Left cardiac atrium (tissue), 4 donors: Measurements from ENCODE around the gene LFNG. TPM values are rescaled to one million over a fixed set of nuclear protein-coding genes. Genes with fewer than 3 reads are reported as not detected.

Source experiments
- ATAC-seq, 2 donors: fragments of 200-7000 bp; cut with Tn5 transposase; one replicate each; pipeline ENCODE4 v1.9.1; 2020; ENCODE audit warnings: mild to moderate bottlenecking in 2 of 2, moderate library complexity in 2 of 2
- DNase-seq: peaks from one replicate; pipeline ENCODE4 v3.0.0-alpha.2; 2020
- intact Hi-C, 2 donors: fragments of 100-400 bp; cut with DNase I; formaldehyde crosslinking; loops; one replicate each; pipeline versions ENCODE4 v1.14.1 to v1.15.1; 2022 to 2023
- long read RNA-seq: library from polyadenylated mRNA; unstranded; transcript quantifications from one replicate; pipeline ENCODE4 v2.0.0, GENCODE V29; 2021
- total RNA-seq, 2 donors: library from RNA; stranded (reverse); fragmentation: NEBNext Ultra II Directional; extraction: Animal tissue kit (Norgen Biotek cat#: 25700); gene quantifications; one replicate each; pipeline ENCODE4 v1.2.1, GENCODE V29; 2021
- donor health status: DM: no; HTN: yes; CAD: no.
- donor health status: DM: no; HTN: yes; CAD: no; lungs with severe emphysema.
- donor health status: DM: yes; HTN: yes; CAD: no.
- donor health status: Dilated cardiomyopathy.

Gene LFNG, protein sequence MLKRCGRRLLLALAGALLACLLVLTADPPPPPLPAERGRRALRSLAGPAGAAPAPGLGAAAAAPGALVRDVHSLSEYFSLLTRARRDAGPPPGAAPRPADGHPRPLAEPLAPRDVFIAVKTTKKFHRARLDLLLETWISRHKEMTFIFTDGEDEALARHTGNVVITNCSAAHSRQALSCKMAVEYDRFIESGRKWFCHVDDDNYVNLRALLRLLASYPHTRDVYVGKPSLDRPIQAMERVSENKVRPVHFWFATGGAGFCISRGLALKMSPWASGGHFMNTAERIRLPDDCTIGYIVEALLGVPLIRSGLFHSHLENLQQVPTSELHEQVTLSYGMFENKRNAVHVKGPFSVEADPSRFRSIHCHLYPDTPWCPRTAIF
- total RNA-seq: 1 to 10 TPM; 8.7 to 9.2 TPM
- long read RNA-seq: 0 reads

- ATAC-seq (peak; percentile 83 to 88), DNase-seq (peak; percentile 90)
- intact Hi-C loops: no loop called here
These were observed at the start of gene LFNG for GRCh38 chr7:2519119-2519930. Gene LFNG (plus strand): TSS chr7:2519774. CDS start chr7:2519862, 88 bp downstream.

DNA sequence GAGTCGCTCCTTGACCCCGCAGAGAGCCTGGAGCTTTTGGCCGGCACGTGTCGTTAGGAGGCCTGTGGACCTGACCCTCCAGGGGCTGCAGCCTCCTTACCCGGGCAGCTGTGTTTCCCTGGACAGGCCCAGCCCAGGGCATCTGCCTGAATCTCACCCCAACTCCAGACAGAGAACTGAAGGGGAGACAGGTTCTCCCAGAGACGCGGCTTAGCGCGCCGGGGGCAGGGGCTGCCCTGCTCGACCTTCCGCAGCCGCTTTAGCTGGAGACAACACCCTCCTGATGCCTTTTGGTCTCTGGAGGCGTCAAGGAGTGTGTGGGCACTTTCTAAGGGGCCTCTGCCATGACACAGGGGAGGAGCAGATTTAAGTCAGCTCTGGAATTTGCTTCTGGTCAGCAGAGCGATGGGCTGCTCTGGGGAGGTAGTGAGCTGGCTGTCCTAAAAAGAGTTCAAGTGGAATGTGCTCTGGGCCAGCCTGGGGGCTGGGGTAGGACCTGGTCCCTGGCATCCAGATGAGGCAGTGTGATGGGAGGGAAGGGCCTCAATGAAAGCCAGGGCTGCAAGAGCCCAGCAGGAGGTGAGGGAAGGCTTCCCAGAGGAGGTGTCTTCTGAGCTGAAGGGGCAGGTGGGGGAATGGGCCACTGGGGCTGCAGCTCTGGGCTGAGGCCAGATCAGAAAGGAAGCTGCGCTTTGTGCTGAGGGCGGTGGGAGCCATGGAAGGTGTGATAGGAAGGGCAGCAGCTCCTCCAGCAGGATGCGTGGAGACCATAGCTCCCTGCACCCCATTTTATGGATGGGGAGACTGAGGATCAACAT lies 49.2 kb upstream of the LFNG start:
- intact Hi-C loops: loop anchor here in 1 of 2 donors (10.0 kb wide), 1 partner anchor 214 kb away; the partner anchor contains the start of gene AMZ1
- DNase-seq: no peak
- ATAC-seq: no peak

DNA sequence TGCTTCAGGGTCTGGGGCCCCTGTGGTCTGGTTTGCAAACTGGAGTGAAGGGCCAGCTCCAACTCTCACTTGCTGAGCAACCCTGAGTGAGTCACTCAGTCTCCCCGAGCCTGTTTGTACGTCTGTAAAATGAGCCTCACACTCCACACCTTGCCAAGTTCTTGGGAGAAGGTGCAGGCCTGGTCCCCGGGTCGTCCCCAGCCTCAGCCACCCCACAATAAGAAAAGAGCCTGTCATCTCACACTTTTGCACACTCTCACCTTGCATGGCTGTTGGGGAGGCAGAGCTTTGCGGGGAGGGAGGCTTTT lies 48.6 kb upstream of the LFNG start:
- intact Hi-C loops: loop anchor here in 1 of 2 donors (10.0 kb wide), 1 partner anchor 214 kb away; the partner anchor contains the start of gene AMZ1
- DNase-seq (no peak), ATAC-seq (peak in 1 of 2 donors; percentile 55)

- DNase-seq (no peak), ATAC-seq (peak; percentile 62 to 69)
- intact Hi-C loops: loop anchor here in 1 of 2 donors (10.0 kb wide), 1 partner anchor 213 kb away; the partner anchor contains the start of gene AMZ1
These were observed 48.2 kb upstream of the LFNG start for GRCh38 chr7:2471396-2471795.

- intact Hi-C loops: loop anchor here in 1 of 2 donors (10.0 kb wide), 1 partner anchor 212 kb away; the partner anchor contains the start of gene AMZ1
These were observed 46.8 kb upstream of the LFNG start for GRCh38 chr7:2472739-2473138.

DNA sequence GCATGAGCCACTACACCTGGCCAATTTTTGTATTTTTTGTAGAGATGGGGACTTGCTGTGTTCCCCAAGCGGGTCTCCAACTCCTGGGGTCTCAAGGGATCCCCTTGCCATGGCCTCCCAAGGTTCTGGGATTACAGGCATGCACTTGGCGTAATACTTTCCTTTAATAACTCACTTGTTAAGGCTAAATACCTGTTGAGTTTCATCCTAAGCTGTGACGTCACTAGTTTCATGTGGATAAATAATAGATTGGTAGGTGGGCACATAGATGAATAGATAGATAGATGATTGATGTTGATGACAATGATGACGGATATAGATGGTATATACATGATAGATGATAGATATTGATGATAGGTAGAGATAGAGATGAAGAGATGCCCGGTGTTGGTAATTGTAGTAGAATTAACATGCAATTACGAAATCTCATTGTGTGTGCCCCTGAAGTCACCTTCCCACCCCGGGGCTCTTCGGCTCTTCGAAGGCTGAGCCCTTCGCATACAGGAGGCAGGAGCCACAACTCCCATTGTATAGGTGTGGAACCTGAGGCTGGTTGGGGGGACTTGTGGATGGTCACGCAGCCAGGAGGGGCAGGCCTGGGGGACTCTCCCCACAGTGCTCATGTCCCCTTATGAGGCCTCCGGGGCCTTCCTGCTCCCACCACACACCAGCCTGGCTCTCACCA lies 45.9 kb upstream of the LFNG start:
- intact Hi-C loops: loop anchor here in 1 of 2 donors (10.0 kb wide), 1 partner anchor 211 kb away; the partner anchor contains the start of gene AMZ1
- ATAC-seq (no peak), DNase-seq (no peak)

More at GRCh38 chr7:2472739-2473138, 46.8 kb upstream of the LFNG start:
- no peak for DNase-seq
- no peak for ATAC-seq

- no peak for DNase-seq
- no peak for ATAC-seq
These were observed 45.4 kb upstream of the LFNG start for GRCh38 chr7:2474224-2474623.

GRCh38 chr7:2474813-2475677 lies 44.5 kb upstream of the LFNG start:
- ATAC-seq (no peak), DNase-seq (no peak)
- intact Hi-C loops: loop anchor here in 1 of 2 donors (10.0 kb wide), 1 partner anchor 210 kb away; the partner anchor contains the start of gene AMZ1

More at GRCh38 chr7:2474224-2474623, 45.4 kb upstream of the LFNG start:
- intact Hi-C loops: loop anchor here in 1 of 2 donors (10.0 kb wide), 1 partner anchor 211 kb away; the partner anchor contains the start of gene AMZ1

GRCh38 chr7:2475678-2476015 lies 43.9 kb upstream of the LFNG start:
- no peak for DNase-seq
- intact Hi-C loops: loop anchor here in 1 of 2 donors (10.0 kb wide), 1 partner anchor 209 kb away; the partner anchor contains the start of gene AMZ1
- no peak for ATAC-seq

DNA sequence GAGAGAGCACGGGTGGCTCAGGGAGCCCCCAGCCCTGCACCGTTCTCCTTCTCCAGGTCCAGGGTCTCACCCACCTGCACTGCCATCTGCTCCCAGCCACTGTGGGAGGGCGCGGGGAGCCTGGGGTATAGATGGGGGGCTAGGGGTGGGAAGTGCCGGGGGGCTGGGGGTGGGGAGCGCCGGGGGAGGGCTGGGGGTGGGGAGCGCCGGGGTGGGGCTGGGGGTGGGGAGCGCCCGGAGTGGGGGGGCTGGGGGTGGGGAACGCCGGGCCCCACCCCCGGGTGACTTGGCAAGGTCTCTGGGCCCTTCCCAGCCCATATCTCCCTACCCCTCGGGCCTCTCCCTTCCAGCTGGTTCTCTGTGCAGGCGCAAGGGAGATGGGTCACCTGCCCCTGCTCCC lies 43.3 kb upstream of the LFNG start, which contains the start of gene GRIFIN:
Gene GRIFIN (minus strand): TSS at position 101 of the 400 bp plus-strand sequence. CDS start 15 bp downstream, at position 86.
- intact Hi-C loops: loop anchor here in 1 of 2 donors (10.0 kb wide), 1 partner anchor 209 kb away; the partner anchor contains the start of gene AMZ1
- no peak for ATAC-seq
- DNase-seq: no peak

GRCh38 chr7:2476776-2477446 lies 42.7 kb upstream of the LFNG start:
- ATAC-seq (no peak), DNase-seq (no peak)
- intact Hi-C loops: loop anchor here in 1 of 2 donors (10.0 kb wide), 1 partner anchor 208 kb away; the partner anchor contains the start of gene AMZ1

- peak; percentile 85 to 88 for ATAC-seq
- peak; percentile 76 for DNase-seq
- intact Hi-C loops: loop anchor here in 1 of 2 donors (10.0 kb wide), 1 partner anchor 207 kb away; the partner anchor contains the start of gene AMZ1
These were observed 41.9 kb upstream of the LFNG start for GRCh38 chr7:2477447-2478398.

GRCh38 chr7:2478399-2478785 lies 41.2 kb upstream of the LFNG start:
- ATAC-seq: peak; percentile 66 to 83
- peak; percentile 76 for DNase-seq
- intact Hi-C loops: loop anchor here in 1 of 2 donors (10.0 kb wide), 1 partner anchor 206 kb away; the partner anchor contains the start of gene AMZ1

DNA sequence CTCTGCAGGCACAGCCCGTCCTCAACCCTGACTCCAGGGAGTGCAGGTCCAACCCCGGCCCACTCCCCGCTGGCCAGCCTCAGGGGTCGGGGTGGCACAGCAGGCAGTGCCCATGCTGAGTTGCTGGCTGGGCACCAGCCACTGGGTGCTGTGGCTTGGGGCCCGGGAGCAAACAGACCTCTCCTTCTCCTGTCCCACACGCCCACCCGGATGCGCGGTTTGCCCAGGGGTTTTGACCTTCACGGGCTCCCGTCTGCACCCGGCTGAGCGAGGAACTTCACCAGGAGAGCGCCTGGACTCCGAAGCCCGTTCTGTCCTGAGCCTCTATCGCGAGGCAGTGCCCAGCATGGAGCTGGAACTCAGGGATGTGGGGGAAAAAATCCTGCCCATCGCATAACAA lies 40.8 kb upstream of the LFNG start:
- DNase-seq (no peak), ATAC-seq (no peak)
- intact Hi-C loops: loop anchor here in 1 of 2 donors (10.0 kb wide), 1 partner anchor 206 kb away; the partner anchor contains the start of gene AMZ1
